ENCODE measurements around the gene GNGT2. TPM values are rescaled to one million over a fixed set of nuclear protein-coding genes. Genes with fewer than 3 reads are reported as not detected.

Gene GNGT2
- total and polyA plus RNA-seq, 12 donors, result 1.2 to 31.9 (median 3.3) TPM

- Histone ChIP-seq H3K27ac (no peak overlapping the region), H3K4me1 (replicated peaks in 1 of 2) (no peaks in the 10 kb centered on the region), H3K9me3 (replicated peaks in 1 of 3) (peaks cover 0 to 2% (median 0%) of the 10 kb centered on the region in 3 donors), H3K27me3 (peaks cover 12% of the 10 kb centered on the region), H3K36me3 (replicated peaks in 1 of 2) (no peaks in the 10 kb centered on the region), H3K4me3 (no peak overlapping the region)
- WGBS, 4 donors, result 64 to 100% (median 81%) methylated on average over 1 to 2 of the region's 2 CpGs
- intact Hi-C loops (cut with DNase I), result no loop called here
- no peak for TF ChIP-seq POLR2A (IDR thresholded peaks at IDR 0.05)
- TF ChIP-seq, protein P1, sequence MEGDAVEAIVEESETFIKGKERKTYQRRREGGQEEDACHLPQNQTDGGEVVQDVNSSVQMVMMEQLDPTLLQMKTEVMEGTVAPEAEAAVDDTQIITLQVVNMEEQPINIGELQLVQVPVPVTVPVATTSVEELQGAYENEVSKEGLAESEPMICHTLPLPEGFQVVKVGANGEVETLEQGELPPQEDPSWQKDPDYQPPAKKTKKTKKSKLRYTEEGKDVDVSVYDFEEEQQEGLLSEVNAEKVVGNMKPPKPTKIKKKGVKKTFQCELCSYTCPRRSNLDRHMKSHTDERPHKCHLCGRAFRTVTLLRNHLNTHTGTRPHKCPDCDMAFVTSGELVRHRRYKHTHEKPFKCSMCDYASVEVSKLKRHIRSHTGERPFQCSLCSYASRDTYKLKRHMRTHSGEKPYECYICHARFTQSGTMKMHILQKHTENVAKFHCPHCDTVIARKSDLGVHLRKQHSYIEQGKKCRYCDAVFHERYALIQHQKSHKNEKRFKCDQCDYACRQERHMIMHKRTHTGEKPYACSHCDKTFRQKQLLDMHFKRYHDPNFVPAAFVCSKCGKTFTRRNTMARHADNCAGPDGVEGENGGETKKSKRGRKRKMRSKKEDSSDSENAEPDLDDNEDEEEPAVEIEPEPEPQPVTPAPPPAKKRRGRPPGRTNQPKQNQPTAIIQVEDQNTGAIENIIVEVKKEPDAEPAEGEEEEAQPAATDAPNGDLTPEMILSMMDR (IDR thresholded peaks at IDR 0.05), result no peak
- DNase-seq, result no peak
Measured at GRCh38 chr17:49170216-49170615, 40.2 kb downstream of the GNGT2 start.

GRCh38 chr17:49168706-49169105 lies 41.7 kb downstream of the GNGT2 start:
- intact Hi-C loops (cut with DNase I), result no loop called here
- 61 to 69% (median 63%) methylated on average over 8 to 9 of the region's 9 CpGs for WGBS, 4 donors
- TF ChIP-seq, protein P1 (IDR thresholded peaks at IDR 0.05), result no peak
- no peak for TF ChIP-seq POLR2A (IDR thresholded peaks at IDR 0.05)
- no peaks in the 10 kb centered on the region for H3K4me1 ChIP-seq (replicated peaks in 1 of 2)
- no peaks in the 10 kb centered on the region for H3K9me3 ChIP-seq (replicated peaks in 1 of 3)
- DNase-seq, result no peak
- H3K4me3 ChIP-seq, result no peak overlapping the region
- H3K36me3 ChIP-seq (replicated peaks in 1 of 2), result no peaks in the 10 kb centered on the region
- peaks cover 12% of the 10 kb centered on the region for H3K27me3 ChIP-seq
- H3K27ac ChIP-seq, result no peak overlapping the region

DNA sequence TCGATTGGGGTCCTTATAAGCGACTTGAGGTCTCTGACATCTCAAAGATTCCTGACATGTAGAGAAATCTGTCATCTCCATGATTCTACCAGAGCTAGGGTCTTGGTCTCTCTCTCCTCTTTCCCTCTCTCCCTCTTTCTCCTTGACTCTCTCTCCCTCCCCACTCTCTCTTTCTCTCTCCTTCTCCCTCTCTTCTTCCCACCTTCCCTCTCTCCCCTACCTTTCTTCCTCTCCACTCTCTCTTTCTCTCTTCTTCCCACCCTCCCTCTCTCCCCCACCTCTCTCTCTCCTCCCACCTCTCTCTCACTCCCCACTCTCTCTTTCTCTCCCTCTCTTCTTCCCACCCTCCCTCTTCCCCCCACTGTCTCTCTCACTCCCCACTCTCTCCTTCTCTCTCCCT lies 45.2 kb downstream of the GNGT2 start:
- no peak overlapping the region for H3K27ac ChIP-seq
- no peak for TF ChIP-seq POLR2A (IDR thresholded peaks at IDR 0.05)
- TF ChIP-seq, protein P1 (IDR thresholded peaks at IDR 0.05), result no peak
- intact Hi-C loops (cut with DNase I), result no loop called here

GRCh38 chr17:49162866-49163265 lies 47.5 kb downstream of the GNGT2 start:
- WGBS, 4 donors, result 72 to 83% (median 76%) methylated on average over 4 of the region's 4 CpGs
- H3K27ac ChIP-seq, result no peak overlapping the region
- H3K9me3 ChIP-seq (replicated peaks in 1 of 3), result no peaks in the 10 kb centered on the region
- H3K4me3 ChIP-seq, result no peak overlapping the region
- intact Hi-C loops (cut with DNase I), result no loop called here
- no peak for DNase-seq
- H3K4me1 ChIP-seq (replicated peaks in 1 of 2), result no peaks in the 10 kb centered on the region
- H3K36me3 ChIP-seq (replicated peaks in 1 of 2), result no peaks in the 10 kb centered on the region
- peaks cover 15% of the 10 kb centered on the region for H3K27me3 ChIP-seq
- TF ChIP-seq, protein P1 (IDR thresholded peaks at IDR 0.05), result no peak
- TF ChIP-seq POLR2A (IDR thresholded peaks at IDR 0.05), result no peak

More for the DNA sequence above, 45.2 kb downstream of the GNGT2 start:
- DNase-seq, result no peak
- Histone ChIP-seq H3K36me3 (replicated peaks in 1 of 2) (no peaks in the 10 kb centered on the region), H3K4me3 (no peak overlapping the region), H3K9me3 (replicated peaks in 1 of 3) (no peaks in the 10 kb centered on the region), H3K4me1 (replicated peaks in 1 of 2) (no peaks in the 10 kb centered on the region), H3K27me3 (peaks cover 12% of the 10 kb centered on the region)
- 77 to 91% (median 85%) methylated on average over 2 of the region's 2 CpGs for WGBS, 4 donors

Measured in adrenal gland (tissue), 12 donors.